ENCODE data around the gene CACNA2D1. TPM values are rescaled to one million over a fixed set of nuclear protein-coding genes. Genes with fewer than 3 reads are reported as not detected.

CACNA2D1 gene
- total RNA-seq, 1 donor from 2014 or later: 1.5 TPM

DNA sequence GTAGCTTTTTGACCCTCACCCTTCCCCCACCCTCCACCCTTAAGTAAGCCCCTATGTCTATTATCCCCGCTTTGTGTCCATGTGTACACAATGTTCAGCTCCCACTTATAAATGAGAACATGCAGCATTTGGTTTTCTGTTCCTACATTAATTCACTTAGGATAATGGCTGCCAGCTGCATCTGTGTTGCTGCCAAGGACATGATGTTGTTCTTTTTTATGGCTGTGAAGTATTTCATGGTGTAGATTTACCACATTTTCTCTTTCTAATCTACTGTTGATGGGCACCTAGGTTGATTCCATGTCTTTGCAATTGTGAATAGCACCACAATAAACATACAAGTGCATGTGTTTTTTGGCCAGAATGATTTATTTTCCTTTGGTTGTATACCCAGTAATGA is 232.2 kb downstream of the CACNA2D1 start:
- Histone ChIP-seq H3K79me2 (ENCODE audit: low read depth) (no peaks in the 10 kb centered on the region), H3K27ac (no peak overlapping the region), H3K4me1 (no peaks in the 10 kb centered on the region), H4K20me1 (ENCODE audit: low read depth) (no peaks in the 10 kb centered on the region), H3F3A (ENCODE audit: low read depth) (no peaks in the 10 kb centered on the region), H3K9ac (no peak overlapping the region), H3K4me3 (no peak overlapping the region), H3K36me3 (no peaks in the 10 kb centered on the region), H2AFZ (replicated peaks) (no peak overlapping the region), H3K9me3 (ENCODE audit: low read depth) (no peaks in the 10 kb centered on the region), H3K4me2 (no peak overlapping the region), H3K27me3 (no peaks in the 10 kb centered on the region)
- H3K36me3 Mint-ChIP-seq: peaks cover 4% of the 10 kb centered on the region
- TF ChIP-seq, protein P1, sequence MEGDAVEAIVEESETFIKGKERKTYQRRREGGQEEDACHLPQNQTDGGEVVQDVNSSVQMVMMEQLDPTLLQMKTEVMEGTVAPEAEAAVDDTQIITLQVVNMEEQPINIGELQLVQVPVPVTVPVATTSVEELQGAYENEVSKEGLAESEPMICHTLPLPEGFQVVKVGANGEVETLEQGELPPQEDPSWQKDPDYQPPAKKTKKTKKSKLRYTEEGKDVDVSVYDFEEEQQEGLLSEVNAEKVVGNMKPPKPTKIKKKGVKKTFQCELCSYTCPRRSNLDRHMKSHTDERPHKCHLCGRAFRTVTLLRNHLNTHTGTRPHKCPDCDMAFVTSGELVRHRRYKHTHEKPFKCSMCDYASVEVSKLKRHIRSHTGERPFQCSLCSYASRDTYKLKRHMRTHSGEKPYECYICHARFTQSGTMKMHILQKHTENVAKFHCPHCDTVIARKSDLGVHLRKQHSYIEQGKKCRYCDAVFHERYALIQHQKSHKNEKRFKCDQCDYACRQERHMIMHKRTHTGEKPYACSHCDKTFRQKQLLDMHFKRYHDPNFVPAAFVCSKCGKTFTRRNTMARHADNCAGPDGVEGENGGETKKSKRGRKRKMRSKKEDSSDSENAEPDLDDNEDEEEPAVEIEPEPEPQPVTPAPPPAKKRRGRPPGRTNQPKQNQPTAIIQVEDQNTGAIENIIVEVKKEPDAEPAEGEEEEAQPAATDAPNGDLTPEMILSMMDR (IDR thresholded peaks at IDR 0.05): no peak
- TF ChIP-seq EZH2phosphoT487 (IDR thresholded peaks at IDR 0.05): no peak
- TF ChIP-seq EZH2 (IDR thresholded peaks at IDR 0.05): no peak
- H3K4me1 Mint-ChIP-seq: peaks cover 20% of the 10 kb centered on the region
- no peaks in the 10 kb centered on the region for H3K27me3 Mint-ChIP-seq (ENCODE audit: insufficient read depth, low read depth)
- DNase-seq (ENCODE audit: low spot score): no peak
- no peak overlapping the region for H3K4me3 Mint-ChIP-seq
- no peak overlapping the region for H3K27ac Mint-ChIP-seq
- peaks cover 10% of the 10 kb centered on the region for H3K9me3 Mint-ChIP-seq

DNA sequence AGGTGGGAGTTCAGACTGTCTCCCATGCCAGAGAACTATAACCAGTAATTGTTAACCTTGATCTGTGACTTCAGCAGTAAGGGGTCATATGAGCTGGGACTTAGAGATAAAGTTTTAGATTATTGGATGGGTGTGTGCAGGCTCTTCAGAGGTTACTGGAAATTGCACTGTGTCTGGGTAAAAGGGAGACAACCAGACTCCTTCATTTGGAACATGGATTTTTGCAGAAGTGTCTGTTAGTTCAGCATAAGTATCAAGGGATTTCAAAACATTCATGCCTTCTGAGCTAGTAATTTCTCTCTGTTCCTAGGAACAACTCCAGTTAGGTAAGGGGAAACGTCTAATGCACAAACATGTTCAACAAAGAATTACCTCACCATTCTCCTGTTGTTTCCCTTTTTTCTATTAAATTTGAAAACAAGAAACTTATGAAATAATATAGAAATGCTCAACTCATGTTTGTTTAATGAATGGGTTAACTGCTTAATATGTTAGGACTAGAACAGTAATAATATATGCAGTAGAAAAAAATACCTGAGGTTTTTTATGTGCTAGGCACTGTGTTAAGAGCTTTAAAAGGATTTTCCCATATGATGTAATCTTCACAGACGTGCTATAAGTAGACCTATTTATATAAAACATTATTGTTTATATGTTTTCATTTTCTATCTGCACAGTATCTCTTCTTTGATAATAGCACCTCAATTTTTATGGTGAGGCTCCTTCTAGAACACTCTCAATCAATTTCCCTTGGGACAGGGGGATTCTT is 233.0 kb downstream of the CACNA2D1 start:
- Histone ChIP-seq H3K27ac (no peak overlapping the region), H3K27me3 (no peaks in the 10 kb centered on the region), H3K9me3 (ENCODE audit: low read depth) (no peaks in the 10 kb centered on the region), H3K4me1 (no peaks in the 10 kb centered on the region), H3K4me2 (no peak overlapping the region), H2AFZ (replicated peaks) (peak overlapping the region; percentile 35), H3F3A (ENCODE audit: low read depth) (no peaks in the 10 kb centered on the region), H3K79me2 (ENCODE audit: low read depth) (no peaks in the 10 kb centered on the region), H4K20me1 (ENCODE audit: low read depth) (no peaks in the 10 kb centered on the region), H3K36me3 (no peaks in the 10 kb centered on the region), H3K4me3 (no peak overlapping the region), H3K9ac (no peak overlapping the region)
- Mint-ChIP-seq H3K36me3 (peaks cover 4% of the 10 kb centered on the region), H3K4me3 (no peak overlapping the region), H3K4me1 (peaks cover 20% of the 10 kb centered on the region), H3K27ac (no peak overlapping the region), H3K9me3 (peaks cover 10% of the 10 kb centered on the region), H3K27me3 (ENCODE audit: insufficient read depth, low read depth) (no peaks in the 10 kb centered on the region)
- DNase-seq (ENCODE audit: low spot score): no peak
- TF ChIP-seq EZH2phosphoT487 (IDR thresholded peaks at IDR 0.05) (no peak), EZH2 (IDR thresholded peaks at IDR 0.05) (no peak)
- TF ChIP-seq, protein P1 (IDR thresholded peaks at IDR 0.05): no peak

DNA sequence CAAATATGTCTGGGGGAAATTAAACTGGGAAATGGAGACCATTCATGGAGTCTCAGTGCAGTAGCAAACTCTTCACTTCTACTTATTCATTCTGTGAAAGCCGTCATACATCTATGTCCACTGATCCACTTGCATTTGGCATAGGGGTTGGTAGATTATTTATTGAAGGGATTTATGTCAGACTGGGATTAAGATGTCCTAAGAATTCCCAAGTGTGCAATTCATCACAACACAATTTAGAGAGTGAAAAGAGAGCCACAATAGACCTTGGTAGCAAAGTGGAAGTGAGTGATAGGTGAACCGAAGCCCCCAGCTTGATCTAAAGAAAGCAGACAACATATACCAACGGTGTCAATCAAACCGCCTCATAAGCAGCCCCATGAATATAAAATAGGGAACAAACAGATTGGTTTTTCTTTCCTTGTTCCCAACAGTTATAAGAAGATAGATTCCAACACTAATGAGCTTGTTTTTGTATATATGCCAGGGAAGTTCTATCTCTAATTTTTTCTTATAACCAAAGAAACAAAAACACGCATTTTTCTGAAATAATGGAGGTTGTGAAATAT is 234.3 kb downstream of the CACNA2D1 start:
- Mint-ChIP-seq H3K4me3 (no peak overlapping the region), H3K4me1 (peaks cover 20% of the 10 kb centered on the region), H3K36me3 (peaks cover 3% of the 10 kb centered on the region), H3K9me3 (peaks cover 8% of the 10 kb centered on the region), H3K27ac (no peak overlapping the region), H3K27me3 (ENCODE audit: insufficient read depth, low read depth) (peaks cover 4% of the 10 kb centered on the region)
- no peaks in the 10 kb centered on the region for H3K9me3 ChIP-seq (ENCODE audit: low read depth)
- TF ChIP-seq, protein P1 (IDR thresholded peaks at IDR 0.05): no peak
- no peak for TF ChIP-seq EZH2 (IDR thresholded peaks at IDR 0.05)
- TF ChIP-seq EZH2phosphoT487 (IDR thresholded peaks at IDR 0.05): no peak
- no peak overlapping the region for H3K4me3 ChIP-seq
- no peak overlapping the region for H3K9ac ChIP-seq
- H3K36me3 ChIP-seq: no peaks in the 10 kb centered on the region
- H3K4me1 ChIP-seq: no peaks in the 10 kb centered on the region
- H3K4me2 ChIP-seq: no peak overlapping the region
- no peak overlapping the region for H3K27ac ChIP-seq
- no peak for DNase-seq (ENCODE audit: low spot score)
- H3K27me3 ChIP-seq: no peaks in the 10 kb centered on the region
- peak overlapping the region; percentile 71 for H2AFZ ChIP-seq (replicated peaks)
- H3K79me2 ChIP-seq (ENCODE audit: low read depth): no peaks in the 10 kb centered on the region
- H4K20me1 ChIP-seq (ENCODE audit: low read depth): no peaks in the 10 kb centered on the region
- no peaks in the 10 kb centered on the region for H3F3A ChIP-seq (ENCODE audit: low read depth)

All from neural progenitor cell (in vitro differentiated cells).